SK-N-SH (cell line): Measurements from ENCODE around the gene CD63. TPM values are rescaled to one million over a fixed set of nuclear protein-coding genes. Genes with fewer than 3 reads are reported as not detected.

Experiments used
- CTCF ChIA-PET: fragments of 300-600, 350-600 bp; formaldehyde crosslinking; extraction: SDS; loops from one replicate; lab custom pipeline; 2021; lab: Yijun Ruan, JAX
- POLR2A ChIA-PET: fragments of 350-600 bp; sonication (Branson Sonifier 250); formaldehyde crosslinking; extraction: SDS; loops from one replicate; lab custom pipeline; 2020; ENCODE audit warnings: antibody characterized with exemption, inconsistent platforms; lab: Yijun Ruan, JAX
- DNase-seq: peaks from one replicate; pipeline ENCODE4 v3.0.0; 2012
- H2AFZ ChIP-seq: fragments of 200-600 bp; sonication (generic); 2 replicates; pipeline ENCODE4 v1.8.1; 2016; ENCODE audit warnings: antibody characterized with exemption, mild to moderate bottlenecking, low read depth
- H3F3A ChIP-seq: fragments of 200-600 bp; sonication (generic); replicated peaks from 2 replicates; pipeline ENCODE3; 2016; ENCODE audit warnings: antibody characterized with exemption, mild to moderate bottlenecking; ENCODE audit not compliant: insufficient read depth
- H3K27ac ChIP-seq, 2 experiments: fragments of 200-500 bp in 1 of 2; fragments of 200-600 bp in 1 of 2; sonication (Bioruptor generic) in 1 of 2; sonication (generic), shearing (Covaris generic) in 1 of 2; 2 replicates each; pipeline versions ENCODE4 v1.5.1 to v1.6.1; 2014 to 2016; ENCODE audit warnings: low read depth in 2 of 2, inconsistent platforms in 1 of 2, low read length in 1 of 2, mild to moderate bottlenecking in 1 of 2, mixed read lengths in 1 of 2
- H3K27me3 ChIP-seq: fragments of 200-600 bp; sonication (generic), shearing (Covaris generic); 2 replicates; pipeline ENCODE4 v1.6.1; 2016; ENCODE audit warnings: mixed run types; ENCODE audit not compliant: insufficient read depth
- H3K36me3 ChIP-seq, 2 experiments: fragments of 200-500 bp in 1 of 2; fragments of 200-600 bp in 1 of 2; sonication (Bioruptor generic) in 1 of 2; sonication (generic) in 1 of 2; replicated peaks in 1 of 2; 2 replicates each; pipeline versions ENCODE3 to v1.5.1; 2014 to 2016; ENCODE audit warnings: low read length in 1 of 2, mild to moderate bottlenecking in 1 of 2; ENCODE audit not compliant: insufficient read depth in 2 of 2, control insufficient read depth in 1 of 2
- H3K4me1 ChIP-seq, 2 experiments: fragments of 200-500 bp in 1 of 2; fragments of 200-600 bp in 1 of 2; sonication (Bioruptor generic) in 1 of 2; sonication (generic), shearing (Covaris generic) in 1 of 2; 2 replicates each; pipeline versions ENCODE4 v1.5.1 to v1.6.1; 2014 to 2016; ENCODE audit warnings: low read depth in 1 of 2, low read length in 1 of 2, mixed run types in 1 of 2; ENCODE audit not compliant: insufficient read depth in 2 of 2, control insufficient read depth in 1 of 2
- H3K4me2 ChIP-seq: fragments of 200-600 bp; sonication (generic), shearing (Covaris generic); 2 replicates; pipeline ENCODE4 v1.6.1; 2017; ENCODE audit warnings: mixed run types
- H3K4me3 ChIP-seq, 2 experiments: fragments of 200-500 bp in 1 of 2; fragments of 200-600 bp in 1 of 2; sonication (Bioruptor generic) in 1 of 2; sonication (generic), shearing (Covaris generic) in 1 of 2; 2 replicates each; pipeline versions ENCODE4 v1.5.1 to v1.8.1; 2014 to 2016; ENCODE audit warnings: low read depth in 2 of 2, inconsistent platforms in 1 of 2, low read length in 1 of 2, mild to moderate bottlenecking in 1 of 2, mixed read lengths in 1 of 2, moderate library complexity in 1 of 2
- H3K79me2 ChIP-seq: fragments of 200-600 bp; sonication (generic); 2 replicates; pipeline ENCODE4 v1.8.1; 2017; ENCODE audit warnings: mild to moderate bottlenecking; ENCODE audit not compliant: insufficient read depth
- H3K9ac ChIP-seq: fragments of 200-600 bp; sonication (generic); 2 replicates; pipeline ENCODE4 v1.6.1; 2017; ENCODE audit warnings: mixed run types
- H3K9me2 ChIP-seq: fragments of 200-600 bp; sonication (generic); 2 replicates; pipeline ENCODE4 v1.6.1; 2017; ENCODE audit warnings: mixed run types
- H3K9me3 ChIP-seq: fragments of 200-600 bp; sonication (generic); 2 replicates; pipeline ENCODE4 v1.6.1; 2017; ENCODE audit warnings: mixed run types, mild to moderate bottlenecking, moderate library complexity
- H4K20me1 ChIP-seq: fragments of 200-600 bp; sonication (generic); 2 replicates; pipeline ENCODE4 v1.6.1; 2017; ENCODE audit warnings: mild to moderate bottlenecking, mixed run types; ENCODE audit not compliant: insufficient read depth
- CHD2 ChIP-seq: fragments of 150-350 bp; IDR thresholded peaks from 2 replicates; pipeline ENCODE4 v1.6.1; 2018; ENCODE audit warnings: low read length; ENCODE audit not compliant: partially characterized antibody
- ELF1 ChIP-seq: IDR thresholded peaks from 2 replicates; pipeline ENCODE4 v1.4.0; 2012
- EP300 ChIP-seq, 2 experiments: IDR thresholded peaks; 2 replicates each; pipeline versions ENCODE4 v1.4.0 to v1.6.1; 2012; ENCODE audit warnings: borderline replicate concordance in 1 of 2, low read depth in 1 of 2, low read length in 1 of 2
- EZH2phosphoT487 ChIP-seq: fragments of 200-600 bp; sonication (generic); IDR thresholded peaks from 2 replicates; pipeline ENCODE4 v1.6.1; 2017; ENCODE audit warnings: low read depth, mixed run types, mild to moderate bottlenecking, antibody characterized with exemption, moderate library complexity, borderline replicate concordance
- FOXM1 ChIP-seq: IDR thresholded peaks from 2 replicates; pipeline ENCODE4 v1.4.0; 2012; ENCODE audit warnings: low read depth, mild to moderate bottlenecking
- GABPA ChIP-seq: IDR thresholded peaks from 2 replicates; pipeline ENCODE4 v1.4.0; 2012; ENCODE audit warnings: low read depth, mild to moderate bottlenecking
- JUND ChIP-seq: IDR thresholded peaks from 2 replicates; pipeline ENCODE4 v1.4.0; 2012
- MAX ChIP-seq: IDR thresholded peaks from 2 replicates; pipeline ENCODE4 v1.4.0; 2012; ENCODE audit warnings: low read depth
- MXI1 ChIP-seq: IDR thresholded peaks from 2 replicates; pipeline ENCODE4 v1.6.1; 2012; ENCODE audit warnings: mild to moderate bottlenecking, low read depth, low read length, improper control_type of control experiment
- NFIC ChIP-seq: IDR thresholded peaks from 2 replicates; pipeline ENCODE4 v1.4.0; 2012; ENCODE audit warnings: borderline replicate concordance
- NRF1 ChIP-seq: IDR thresholded peaks from 2 replicates; pipeline ENCODE4 v1.6.1; 2012; ENCODE audit warnings: low read depth, mild to moderate bottlenecking, low read length
- POLR2AphosphoS5 ChIP-seq: IDR thresholded peaks from 2 replicates; pipeline ENCODE4 v1.6.1; 2012; ENCODE audit warnings: low read depth, low read length
- RCOR1 ChIP-seq: fragments of 150-350 bp; IDR thresholded peaks from 2 replicates; pipeline ENCODE4 v1.6.1; 2017; ENCODE audit warnings: antibody characterized with exemption, low read length
- REST ChIP-seq: IDR thresholded peaks from 2 replicates; pipeline ENCODE4 v1.6.1; 2012; ENCODE audit warnings: mild to moderate bottlenecking, low read depth, low read length, moderate library complexity
- RXRA ChIP-seq: IDR thresholded peaks from 2 replicates; pipeline ENCODE4 v1.4.0; 2012; ENCODE audit warnings: low read depth, mild to moderate bottlenecking, borderline replicate concordance
- TAF1 ChIP-seq: IDR thresholded peaks from 2 replicates; pipeline ENCODE4 v1.6.1; 2012; ENCODE audit warnings: low read depth, mild to moderate bottlenecking, low read length, moderate library complexity, borderline replicate concordance
- TEAD4 ChIP-seq: IDR thresholded peaks from 2 replicates; pipeline ENCODE4 v1.4.0; 2012; ENCODE audit warnings: mild to moderate bottlenecking, borderline replicate concordance; ENCODE audit not compliant: insufficient read depth
- USF1 ChIP-seq: IDR thresholded peaks from 2 replicates; pipeline ENCODE4 v1.4.0; 2012; ENCODE audit warnings: low read depth, borderline replicate concordance
- USF2 ChIP-seq: fragments of 150-350 bp; IDR thresholded peaks from 2 replicates; pipeline ENCODE4 v1.6.1; 2017; ENCODE audit warnings: antibody characterized with exemption, low read length, low read depth, borderline replicate concordance
- YY1 ChIP-seq: IDR thresholded peaks from 2 replicates; pipeline ENCODE4 v1.4.0; 2012; ENCODE audit warnings: low read depth, mild to moderate bottlenecking
- WGBS: methylation state at CpG from one replicate; pipeline ENCODE4 v1.1.6; 2017; ENCODE audit warnings: low lambda C conversion rate; 5-methylcytosine and 5-hydroxymethylcytosine counted together
- polyA plus RNA-seq, 3 experiments: library from polyadenylated mRNA; depleted of rRNA; stranded (reverse); fragments of >200 nt; gene quantifications; 2 replicates each; pipeline ENCODE4 v1.2.3, GENCODE V29; 2012

CD63 gene
- polyA plus RNA-seq, 1 of the 3 experiments (the other 2 are of a cell fraction), result 1,465 TPM

GRCh38 chr12:55679691-55680090, 49.1 kb downstream of the CD63 start:
- Histone ChIP-seq H3K4me1 (no peaks in the 10 kb centered on the region; a peak in 1 of 4 replicates), H3K9me3 (no peaks in the 10 kb centered on the region), H3K36me3 (no peaks in the 10 kb centered on the region), H3K9me2 (no peaks in the 10 kb centered on the region), H3F3A (peaks cover 4% of the 10 kb centered on the region), H2AFZ (no peak overlapping the region), H3K9ac (no peak overlapping the region), H3K27ac (no peak overlapping the region), H3K4me2 (no peak overlapping the region), H3K79me2 (no peaks in the 10 kb centered on the region), H3K4me3 (no peak overlapping the region), H3K27me3 (peaks cover 59% of the 10 kb centered on the region), H4K20me1 (no peaks in the 10 kb centered on the region)
- CTCF ChIA-PET, result interaction anchor here (1.0 kb wide), 2 partner anchors 57 to 58 kb away, joined by 3 to 4 read pairs; no protein-coding TSS in a partner anchor
- WGBS, result 40% methylated on average over 5 of the region's 5 CpGs
- no peak for DNase-seq
- TF ChIP-seq USF1 (no peak), FOXM1 (no peak)
- POLR2A ChIA-PET, result no interaction called here

GRCh38 chr12:55676707-55677106, 52.1 kb downstream of the CD63 start:
- Histone ChIP-seq H3K4me2 (no peak overlapping the region), H3K4me1 (no peaks in the 10 kb centered on the region; a peak in 1 of 4 replicates), H3K9me3 (no peaks in the 10 kb centered on the region), H3K27ac (no peak overlapping the region), H3K9me2 (no peaks in the 10 kb centered on the region), H3K36me3 (no peaks in the 10 kb centered on the region), H3F3A (peaks cover 4% of the 10 kb centered on the region), H4K20me1 (no peaks in the 10 kb centered on the region), H3K79me2 (no peaks in the 10 kb centered on the region), H3K4me3 (no peak overlapping the region), H2AFZ (no peak overlapping the region), H3K27me3 (peaks cover 66% of the 10 kb centered on the region), H3K9ac (no peak overlapping the region)
- DNase-seq, result no peak
- WGBS, result 20% methylated on average over 6 of the region's 6 CpGs
- no peak for TF ChIP-seq YY1
- TF ChIP-seq ELF1, result no peak
- no peak for TF ChIP-seq NFIC
- TF ChIP-seq FOXM1, result no peak
- no peak for TF ChIP-seq EP300 (IDR thresholded peaks at IDR 0.05; ENCODE audit: borderline replicate concordance in 1 of 2, low read depth in 1 of 2, low read length in 1 of 2)
- TF ChIP-seq MXI1, result no peak
- no peak for TF ChIP-seq POLR2AphosphoS5
- no peak for TF ChIP-seq CHD2
- no peak for TF ChIP-seq NRF1
- no peak for TF ChIP-seq USF2
- no peak for TF ChIP-seq JUND
- TF ChIP-seq TAF1, result no peak
- TF ChIP-seq RCOR1, result no peak
- TF ChIP-seq REST, result no peak
- TF ChIP-seq MAX, result no peak
- no peak for TF ChIP-seq RXRA
- no peak for TF ChIP-seq EZH2phosphoT487
- TF ChIP-seq GABPA, result no peak
- TF ChIP-seq TEAD4, result no peak
- ChIA-PET CTCF (interaction anchor here (0.8 to 2.0 kb wide), 4 partner anchors 19 to 31 kb away, joined by 3 to 9 read pairs (median 4); no protein-coding TSS in a partner anchor), POLR2A (no interaction called here)
